HEK293 (cell line): ENCODE results near the gene ZNF394.

Source experiments
- FEZF1 ChIP-seq: fragments of 450-650 bp; formaldehyde crosslinking; IDR thresholded peaks from 2 replicates; pipeline ENCODE4 v1.5.1; 2016; ENCODE audit warnings: missing biosample characterization, missing genetic modification characterization
- GLIS1 ChIP-seq: fragments of 450-650 bp; formaldehyde crosslinking; IDR thresholded peaks from 2 replicates; pipeline ENCODE4 v1.5.1; 2016; ENCODE audit warnings: missing biosample characterization, missing genetic modification characterization
- KLF17 ChIP-seq: fragments of 450-650 bp; formaldehyde crosslinking; IDR thresholded peaks from 2 replicates; pipeline ENCODE4 v1.5.1; 2016; ENCODE audit warnings: missing biosample characterization, missing genetic modification characterization
- KLF8 ChIP-seq: fragments of 450-650 bp; formaldehyde crosslinking; IDR thresholded peaks from 2 replicates; pipeline ENCODE4 v1.5.1; 2016; ENCODE audit warnings: missing biosample characterization, missing genetic modification characterization
- PRDM10 ChIP-seq: fragments of 450-650 bp; formaldehyde crosslinking; IDR thresholded peaks from 2 replicates; pipeline ENCODE4 v1.5.1; 2016; ENCODE audit warnings: missing biosample characterization, missing genetic modification characterization
- ZBTB1 ChIP-seq: fragments of 450-650 bp; formaldehyde crosslinking; IDR thresholded peaks from 2 replicates; pipeline ENCODE4 v1.5.1; 2016; ENCODE audit warnings: missing biosample characterization, missing genetic modification characterization
- ZBTB8A ChIP-seq: fragments of 450-650 bp; formaldehyde crosslinking; IDR thresholded peaks from 2 replicates; pipeline ENCODE4 v1.5.1; 2016; ENCODE audit warnings: missing biosample characterization, missing genetic modification characterization
- ZFP3 ChIP-seq: fragments of 450-650 bp; formaldehyde crosslinking; IDR thresholded peaks from 2 replicates; pipeline ENCODE4 v1.5.1; 2016; ENCODE audit warnings: low read depth, missing biosample characterization, missing genetic modification characterization
- ZFP41 ChIP-seq: fragments of 450-650 bp; formaldehyde crosslinking; IDR thresholded peaks from 2 replicates; pipeline ENCODE4 v1.5.1; 2016; ENCODE audit warnings: missing biosample characterization, missing genetic modification characterization, borderline replicate concordance
- ZNF133 ChIP-seq: fragments of 450-650 bp; formaldehyde crosslinking; IDR thresholded peaks from 2 replicates; pipeline ENCODE4 v1.5.1; 2016; ENCODE audit warnings: missing biosample characterization, missing genetic modification characterization
- ZNF18 ChIP-seq: fragments of 450-650 bp; formaldehyde crosslinking; IDR thresholded peaks from 2 replicates; pipeline ENCODE4 v1.5.1; 2016; ENCODE audit warnings: missing biosample characterization, missing genetic modification characterization
- ZNF184 ChIP-seq: fragments of 450-650 bp; IDR thresholded peaks from 2 replicates; pipeline ENCODE4 v1.5.1; 2018; ENCODE audit warnings: missing biosample characterization, mild to moderate bottlenecking, missing genetic modification characterization
- ZNF202 ChIP-seq: fragments of 450-650 bp; formaldehyde crosslinking; IDR thresholded peaks from 2 replicates; pipeline ENCODE4 v1.5.1; 2016; ENCODE audit warnings: missing biosample characterization, missing genetic modification characterization, borderline replicate concordance
- ZNF341 ChIP-seq: fragments of 450-650 bp; formaldehyde crosslinking; IDR thresholded peaks from 2 replicates; pipeline ENCODE4; 2016; ENCODE audit warnings: low read depth, missing biosample characterization, missing genetic modification characterization
- ZNF354C ChIP-seq: fragments of 450-650 bp; formaldehyde crosslinking; IDR thresholded peaks from 2 replicates; pipeline ENCODE4 v1.5.1; 2016; ENCODE audit warnings: missing biosample characterization, missing genetic modification characterization, low read depth, borderline replicate concordance
- ZNF580 ChIP-seq: fragments of 450-650 bp; formaldehyde crosslinking; IDR thresholded peaks from 2 replicates; pipeline ENCODE4 v1.5.1; 2016; ENCODE audit warnings: missing biosample characterization, missing genetic modification characterization
- ZNF654 ChIP-seq: fragments of 450-650 bp; formaldehyde crosslinking; IDR thresholded peaks from 2 replicates; pipeline ENCODE4 v1.5.1; 2016; ENCODE audit warnings: low read depth, missing biosample characterization, missing genetic modification characterization
- ZNF660 ChIP-seq: fragments of 450-650 bp; IDR thresholded peaks from 2 replicates; pipeline ENCODE4 v1.5.1; 2018; ENCODE audit warnings: missing biosample characterization, mild to moderate bottlenecking, missing genetic modification characterization
- ZNF768 ChIP-seq: fragments of 450-650 bp; formaldehyde crosslinking; IDR thresholded peaks from 2 replicates; pipeline ENCODE4 v1.5.1; 2018; ENCODE audit warnings: missing biosample characterization, mild to moderate bottlenecking, missing genetic modification characterization
- ZNF830 ChIP-seq: fragments of 450-650 bp; IDR thresholded peaks from 2 replicates; pipeline ENCODE4 v1.5.0; 2018; ENCODE audit warnings: missing biosample characterization, missing genetic modification characterization, low read depth, mild to moderate bottlenecking, moderate library complexity
- ZSCAN30 ChIP-seq: fragments of 450-650 bp; IDR thresholded peaks from 2 replicates; pipeline ENCODE4 v1.5.1; 2018; ENCODE audit warnings: missing biosample characterization, mild to moderate bottlenecking, missing genetic modification characterization, moderate library complexity
- ZSCAN5A ChIP-seq: fragments of 450-650 bp; formaldehyde crosslinking; IDR thresholded peaks from 2 replicates; pipeline ENCODE4 v1.5.1; 2016; ENCODE audit warnings: missing biosample characterization, missing genetic modification characterization
- TF ChIP-seq, protein P1 (sequence below): fragments of 450-650 bp; formaldehyde crosslinking; IDR thresholded peaks from 2 replicates; pipeline ENCODE4 v1.5.1; 2016; ENCODE audit warnings: missing biosample characterization, missing genetic modification characterization
- TF ChIP-seq, protein P2 (sequence below): fragments of 450-650 bp; formaldehyde crosslinking; IDR thresholded peaks from 2 replicates; pipeline ENCODE4 v1.5.1; 2016; ENCODE audit warnings: missing biosample characterization, missing genetic modification characterization

The ZNF394 gene

GRCh38 chr7:99472561-99473314, 27.3 kb downstream of the ZNF394 start, which contains the start of gene ZNF789 (continued):
- 0 out of 2 replicates have a peak, but pooled peaks have one; percentile 25 for TF ChIP-seq ZNF580 (tag by site-specific recombination)
- no peak for TF ChIP-seq ZNF830 (tag by site-specific recombination)
- no peak for TF ChIP-seq ZNF133 (tag by site-specific recombination)
- TF ChIP-seq ZNF660 (tag by site-specific recombination): no peak; the same call in 1 of the 2 replicates
- no peak for TF ChIP-seq ZNF654 (tag by site-specific recombination)
- peak; percentile 71; the same call in 1 of the 2 replicates for TF ChIP-seq KLF8
- TF ChIP-seq ZNF202 (tag by site-specific recombination): no peak
- TF ChIP-seq PRDM10 (tag by site-specific recombination): peak; percentile 86
- peak; percentile 60; the same call in 1 of the 2 replicates for TF ChIP-seq KLF17 (tag by site-specific recombination)
- no peak for TF ChIP-seq ZNF354C (tag by site-specific recombination)
- peak; percentile 66 for TF ChIP-seq GLIS1 (tag by site-specific recombination)
- peak; percentile 21; the same call in 1 of the 2 replicates for TF ChIP-seq ZBTB8A (tag by site-specific recombination)
- TF ChIP-seq ZSCAN30 (tag by site-specific recombination): peak; percentile 53; the same call in 1 of the 2 replicates
- no peak for TF ChIP-seq ZFP3 (tag by site-specific recombination)
- 0 out of 2 replicates have a peak, but pooled peaks have one; percentile 23 for TF ChIP-seq ZSCAN5A (tag by site-specific recombination)
- TF ChIP-seq, protein P1, sequence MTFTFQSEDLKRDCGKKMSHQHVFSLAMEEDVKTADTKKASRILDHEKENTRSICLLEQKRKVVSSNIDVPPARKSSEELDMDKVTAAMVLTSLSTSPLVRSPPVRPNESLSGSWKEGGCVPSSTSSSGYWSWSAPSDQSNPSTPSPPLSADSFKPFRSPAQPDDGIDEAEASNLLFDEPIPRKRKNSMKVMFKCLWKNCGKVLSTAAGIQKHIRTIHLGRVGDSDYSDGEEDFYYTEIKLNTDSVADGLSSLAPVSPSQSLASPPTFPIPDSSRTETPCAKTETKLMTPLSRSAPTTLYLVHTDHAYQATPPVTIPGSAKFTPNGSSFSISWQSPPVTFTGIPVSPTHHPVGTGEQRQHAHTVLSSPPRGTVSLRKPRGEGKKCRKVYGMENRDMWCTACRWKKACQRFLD: no peak
- TF ChIP-seq ZBTB1 (tag by site-specific recombination): no peak
- TF ChIP-seq ZFP41 (tag by site-specific recombination): no peak
- 0 out of 2 replicates have a peak, but pooled peaks have one; percentile 11 for TF ChIP-seq FEZF1 (tag by site-specific recombination)
- TF ChIP-seq, protein P2, sequence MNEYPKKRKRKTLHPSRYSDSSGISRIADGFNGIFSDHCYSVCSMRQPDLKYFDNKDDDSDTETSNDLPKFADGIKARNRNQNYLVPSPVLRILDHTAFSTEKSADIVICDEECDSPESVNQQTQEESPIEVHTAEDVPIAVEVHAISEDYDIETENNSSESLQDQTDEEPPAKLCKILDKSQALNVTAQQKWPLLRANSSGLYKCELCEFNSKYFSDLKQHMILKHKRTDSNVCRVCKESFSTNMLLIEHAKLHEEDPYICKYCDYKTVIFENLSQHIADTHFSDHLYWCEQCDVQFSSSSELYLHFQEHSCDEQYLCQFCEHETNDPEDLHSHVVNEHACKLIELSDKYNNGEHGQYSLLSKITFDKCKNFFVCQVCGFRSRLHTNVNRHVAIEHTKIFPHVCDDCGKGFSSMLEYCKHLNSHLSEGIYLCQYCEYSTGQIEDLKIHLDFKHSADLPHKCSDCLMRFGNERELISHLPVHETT (tag by site-specific recombination): peak; percentile 67; the same call in 1 of the 2 replicates
- no peak; the same call in 1 of the 2 replicates for TF ChIP-seq ZNF768 (tag by site-specific recombination)
- TF ChIP-seq ZNF341 (tag by site-specific recombination): 0 out of 2 replicates have a peak, but pooled peaks have one; percentile 58
- TF ChIP-seq ZNF18 (tag by site-specific recombination): no peak
- no peak for TF ChIP-seq ZNF184 (tag by site-specific recombination)
